ENCODE results near the gene BANF2. TPM values are rescaled to one million over a fixed set of nuclear protein-coding genes. Genes with fewer than 3 reads are reported as not detected.
A peak's percentile ranks its signal among the peaks of the same experiment; 100 is the strongest.
"Not testable (repeated sequence)": the region's sequence is repeated elsewhere in the genome, so short reads cannot be mapped to it uniquely, and the experiment has no call there.

BANF2 gene
- total RNA-seq, 1 donor from 2014 or later: not detected

GRCh38 chr20:17657898-17658647 is 41.7 kb upstream of the BANF2 start:
- peak overlapping the region; percentile 77 for H3K27ac Mint-ChIP-seq (ENCODE audit: unreplicated experiment)
- no peak for TF ChIP-seq CTCF (IDR thresholded peaks at IDR 0.05)
- H3K4me1 Mint-ChIP-seq (ENCODE audit: low read depth): peaks cover 78% of the 10 kb centered on the region
- H3K9me3 Mint-ChIP-seq (ENCODE audit: low read depth): peaks cover 8% of the 10 kb centered on the region
- no peak for DNase-seq (ENCODE audit: low spot score)
- H3K36me3 Mint-ChIP-seq (ENCODE audit: low read depth): peaks cover 47% of the 10 kb centered on the region
- H3K27me3 Mint-ChIP-seq (ENCODE audit: low read depth): no peaks in the 10 kb centered on the region
- H3K4me3 Mint-ChIP-seq (ENCODE audit: unreplicated experiment): no peak overlapping the region

GRCh38 chr20:17658648-17658993 is 41.1 kb upstream of the BANF2 start:
- DNase-seq (ENCODE audit: low spot score): no peak
- TF ChIP-seq CTCF (IDR thresholded peaks at IDR 0.05): no peak
- Mint-ChIP-seq H3K27ac (ENCODE audit: unreplicated experiment) (peak overlapping the region; percentile 77), H3K9me3 (ENCODE audit: low read depth) (peaks cover 8% of the 10 kb centered on the region), H3K4me1 (ENCODE audit: low read depth) (peaks cover 84% of the 10 kb centered on the region), H3K27me3 (ENCODE audit: low read depth) (no peaks in the 10 kb centered on the region), H3K4me3 (ENCODE audit: unreplicated experiment) (no peak overlapping the region), H3K36me3 (ENCODE audit: low read depth) (peaks cover 46% of the 10 kb centered on the region)

- H3K4me1 Mint-ChIP-seq (ENCODE audit: low read depth): peaks cover 86% of the 10 kb centered on the region
- H3K27me3 Mint-ChIP-seq (ENCODE audit: low read depth); H3K9me3 Mint-ChIP-seq (ENCODE audit: low read depth); H3K4me3 Mint-ChIP-seq (ENCODE audit: unreplicated experiment); DNase-seq (ENCODE audit: low spot score): not testable (repeated sequence)
- peak overlapping the region; percentile 97 for H3K27ac Mint-ChIP-seq (ENCODE audit: unreplicated experiment)
- peaks cover 42% of the 10 kb centered on the region for H3K36me3 Mint-ChIP-seq (ENCODE audit: low read depth)
Observed at GRCh38 chr20:17659344-17659743, 40.4 kb upstream of the BANF2 start.

GRCh38 chr20:17659801-17660200 is 40.0 kb upstream of the BANF2 start:
- no peak for DNase-seq (ENCODE audit: low spot score)
- H3K27me3 Mint-ChIP-seq (ENCODE audit: low read depth): no peaks in the 10 kb centered on the region
- peaks cover 40% of the 10 kb centered on the region for H3K36me3 Mint-ChIP-seq (ENCODE audit: low read depth)
- H3K27ac Mint-ChIP-seq (ENCODE audit: unreplicated experiment): peak overlapping the region; percentile 97
- H3K4me3 Mint-ChIP-seq (ENCODE audit: unreplicated experiment): no peak overlapping the region
- peaks cover 8% of the 10 kb centered on the region for H3K9me3 Mint-ChIP-seq (ENCODE audit: low read depth)
- peaks cover 86% of the 10 kb centered on the region for H3K4me1 Mint-ChIP-seq (ENCODE audit: low read depth)
- TF ChIP-seq CTCF (IDR thresholded peaks at IDR 0.05): peak; percentile 22

GRCh38 chr20:17660667-17661066 is 39.1 kb upstream of the BANF2 start:
- peak overlapping the region; percentile 97 for H3K27ac Mint-ChIP-seq (ENCODE audit: unreplicated experiment)
- DNase-seq (ENCODE audit: low spot score): no peak
- H3K36me3 Mint-ChIP-seq (ENCODE audit: low read depth): peaks cover 37% of the 10 kb centered on the region
- no peaks in the 10 kb centered on the region for H3K27me3 Mint-ChIP-seq (ENCODE audit: low read depth)
- H3K4me1 Mint-ChIP-seq (ENCODE audit: low read depth): peaks cover 87% of the 10 kb centered on the region
- no peak overlapping the region for H3K4me3 Mint-ChIP-seq (ENCODE audit: unreplicated experiment)
- H3K9me3 Mint-ChIP-seq (ENCODE audit: low read depth): peaks cover 8% of the 10 kb centered on the region
- no peak for TF ChIP-seq CTCF (IDR thresholded peaks at IDR 0.05)
